Renal cortex interstitium (tissue), 11 donors: ENCODE results near the gene UBE2S. TPM values are rescaled to one million over a fixed set of nuclear protein-coding genes. Genes with fewer than 3 reads are reported as not detected.

Source experiments
- DNase-seq, 11 donors: peaks; one replicate each; pipeline ENCODE4 v3.0.0-alpha.2; 2013; ENCODE audit warnings: low read depth in 9 of 11, low spot score in 4 of 11; ENCODE audit errors: extremely low read depth in 1 of 11
- polyA plus RNA-seq, 3 donors: library from polyadenylated mRNA; unstranded; fragments of 120-200 nt; gene quantifications; one replicate each; pipeline ENCODE4 v1.2.1, GENCODE V29; 2013; ENCODE audit not compliant: insufficient read length in 3 of 3

UBE2S gene
- polyA plus RNA-seq, 3 donors, result 39.8 to 70.7 (median 42.8) TPM

GRCh38 chr19:55443824-55444480, 36.4 kb upstream of the UBE2S start:
- no peak for DNase-seq

GRCh38 chr19:55443045-55443823, 35.6 kb upstream of the UBE2S start, which contains the start of gene SHISA7:
Gene SHISA7, minus strand, starts transcription at chr19:55443300. Its CDS starts 437 bp downstream, at chr19:55442863.
- no peak for DNase-seq

GRCh38 chr19:55442372-55442961, 34.9 kb upstream of the UBE2S start:
- DNase-seq, result no peak

- DNase-seq, result no peak
Observed at GRCh38 chr19:55441692-55442321, 34.2 kb upstream of the UBE2S start.

- no peak for DNase-seq
Observed at GRCh38 chr19:55441319-55441691, 33.7 kb upstream of the UBE2S start.

- no peak for DNase-seq
Observed at GRCh38 chr19:55440411-55441105, 33.0 kb upstream of the UBE2S start.

- no peak for DNase-seq
Observed at GRCh38 chr19:55439052-55439451, 31.5 kb upstream of the UBE2S start.

- DNase-seq, result peak in 7 of 11 donors; percentile 43 to 71 (median 60)
Observed at GRCh38 chr19:55437410-55437809, 29.8 kb upstream of the UBE2S start.

- no peak for DNase-seq
Observed at GRCh38 chr19:55436847-55437246, 29.3 kb upstream of the UBE2S start.

- no peak for DNase-seq
Observed at GRCh38 chr19:55435020-55435419, 27.4 kb upstream of the UBE2S start.

GRCh38 chr19:55434356-55434919, 26.9 kb upstream of the UBE2S start:
- no peak for DNase-seq

- DNase-seq, result no peak
Observed at GRCh38 chr19:55433292-55433691, 25.7 kb upstream of the UBE2S start.

- DNase-seq, result no peak
Observed at GRCh38 chr19:55432241-55432959, 24.8 kb upstream of the UBE2S start.

GRCh38 chr19:55431183-55431582, 23.6 kb upstream of the UBE2S start:
- no peak for DNase-seq

GRCh38 chr19:55426042-55426441, 18.5 kb upstream of the UBE2S start:
- no peak for DNase-seq

- DNase-seq, result no peak
Observed at GRCh38 chr19:55424518-55424917, 16.9 kb upstream of the UBE2S start.

GRCh38 chr19:55423225-55424005, 15.8 kb upstream of the UBE2S start:
- no peak for DNase-seq
